Upper lobe of left lung (tissue), 4 donors: ENCODE measurements around the gene LRP6.

ENCODE experiments used
- CTCF ChIP-seq, 6 experiments: fragments of 450-650 bp in 4 of 6; fragments of 200-600 bp in 2 of 6; sonication (generic) in 2 of 6; IDR thresholded peaks; one replicate each; pipeline ENCODE4 v1.5.1; 2016 to 2019; ENCODE audit warnings: antibody characterized with exemption in 6 of 6
- POLR2AphosphoS5 ChIP-seq, 2 donors: sonication (generic); formaldehyde crosslinking; IDR thresholded peaks; one replicate each; pipeline ENCODE4 v1.5.1; 2017; ENCODE audit warnings: antibody characterized with exemption in 2 of 2

- no peak for TF ChIP-seq CTCF (IDR thresholded peaks at IDR 0.05)
- no peak for TF ChIP-seq POLR2AphosphoS5 (IDR thresholded peaks at IDR 0.05)
These were observed 37.2 kb downstream of the LRP6 start for GRCh38 chr12:12229556-12230092.
